HL-60/S4 treated with retinoic acid at 250 ng/mL for 4 days and 3 days (cell line): ENCODE results near the gene ZBTB32.

Experiments
- in situ Hi-C: fragments of 300-500 bp; cut with MboI; formaldehyde crosslinking; loops from 2 replicates; pipeline ENCODE4 v1.7.0; 2022; ENCODE audit warnings: low sequenced_read_pairs

ZBTB32 gene

GRCh38 chr19:35751839-35752745 lies 47.7 kb downstream of the ZBTB32 start:
- in situ Hi-C loops = no loop called here

GRCh38 chr19:35752746-35753350 lies 48.5 kb downstream of the ZBTB32 start:
- in situ Hi-C loops = no loop called here

- in situ Hi-C loops = no loop called here
These were observed 49.4 kb downstream of the ZBTB32 start for GRCh38 chr19:35753634-35754369.

GRCh38 chr19:35754370-35755130 lies 50.2 kb downstream of the ZBTB32 start:
- in situ Hi-C loops = no loop called here

GRCh38 chr19:35755131-35755549 lies 50.8 kb downstream of the ZBTB32 start:
- in situ Hi-C loops = no loop called here

GRCh38 chr19:35755550-35756376 lies 51.4 kb downstream of the ZBTB32 start:
- in situ Hi-C loops = no loop called here

GRCh38 chr19:35756377-35757230 lies 52.2 kb downstream of the ZBTB32 start, which contains the start of gene HSPB6:
TSS of gene HSPB6 (minus strand) at chr19:35757029. CDS start at chr19:35757008, 21 bp downstream.
- in situ Hi-C loops = no loop called here

- in situ Hi-C loops = no loop called here
These were observed 52.9 kb downstream of the ZBTB32 start for GRCh38 chr19:35757231-35757748.

- in situ Hi-C loops = no loop called here
These were observed 53.6 kb downstream of the ZBTB32 start, which contains the start of gene PROSER3 for GRCh38 chr19:35757749-35758608. TSS of gene PROSER3 (plus strand) at chr19:35758176. CDS start at chr19:35758216, 40 bp downstream.

GRCh38 chr19:35759697-35760096 lies 55.3 kb downstream of the ZBTB32 start:
- in situ Hi-C loops = no loop called here

GRCh38 chr19:35760711-35761349 lies 56.5 kb downstream of the ZBTB32 start:
- in situ Hi-C loops = no loop called here

- in situ Hi-C loops = no loop called here
These were observed 60.3 kb downstream of the ZBTB32 start for GRCh38 chr19:35764432-35765315.
